Measurements from ENCODE around the gene TRIP10.
"Not testable (repeated sequence)": the region's sequence is repeated elsewhere in the genome, so short reads cannot be mapped to it uniquely, and the experiment has no call there.

The TRIP10 gene

GRCh38 chr19:6744381-6745301 is 5.2 kb downstream of the TRIP10 start:
- no peak for DNase-seq

DNA sequence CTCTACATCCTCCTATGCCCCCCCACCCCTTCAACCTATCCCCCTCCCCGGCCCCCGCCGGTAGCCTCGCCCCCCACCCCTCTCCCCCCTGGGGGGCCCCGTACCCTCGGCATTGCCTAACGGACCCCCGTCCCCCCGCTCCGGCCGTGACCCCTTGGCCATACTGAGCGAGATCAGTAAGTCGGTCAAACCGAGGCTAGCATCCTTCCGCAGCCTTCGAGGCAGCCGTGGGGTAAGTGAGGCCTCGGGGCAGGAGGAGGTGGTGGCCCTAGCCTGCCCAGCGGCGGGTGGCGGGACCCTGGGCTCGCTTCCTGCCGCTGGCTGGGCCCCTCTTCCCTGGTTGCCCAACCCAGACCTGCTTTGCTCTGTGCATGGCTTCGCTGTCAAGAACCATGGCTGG is 6.5 kb downstream of the TRIP10 start:
- DNase-seq, result no peak

- not testable (repeated sequence) for DNase-seq
Observed at GRCh38 chr19:6748543-6748942, 9.1 kb downstream of the TRIP10 start.

DNA sequence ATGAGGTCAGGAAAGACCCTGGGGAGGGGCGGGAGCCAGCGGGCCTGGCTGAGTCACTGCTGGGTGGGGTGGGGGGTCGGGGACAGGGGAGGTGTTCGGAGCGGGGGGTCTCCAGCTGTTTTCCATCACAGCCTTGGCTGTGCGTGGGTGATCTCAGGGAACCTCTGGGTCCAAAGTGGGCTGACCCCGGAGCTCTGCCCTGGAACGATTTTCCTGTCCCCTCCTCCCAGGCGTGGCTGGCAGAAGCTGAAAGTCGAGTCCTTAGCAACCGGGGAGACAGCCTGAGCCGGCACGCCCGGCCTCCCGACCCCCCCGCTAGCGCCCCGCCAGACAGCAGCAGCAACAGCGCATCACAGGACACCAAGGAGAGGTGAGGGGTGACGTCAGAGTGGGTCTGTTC is 10.6 kb downstream of the TRIP10 start:
- no peak for DNase-seq

DNA sequence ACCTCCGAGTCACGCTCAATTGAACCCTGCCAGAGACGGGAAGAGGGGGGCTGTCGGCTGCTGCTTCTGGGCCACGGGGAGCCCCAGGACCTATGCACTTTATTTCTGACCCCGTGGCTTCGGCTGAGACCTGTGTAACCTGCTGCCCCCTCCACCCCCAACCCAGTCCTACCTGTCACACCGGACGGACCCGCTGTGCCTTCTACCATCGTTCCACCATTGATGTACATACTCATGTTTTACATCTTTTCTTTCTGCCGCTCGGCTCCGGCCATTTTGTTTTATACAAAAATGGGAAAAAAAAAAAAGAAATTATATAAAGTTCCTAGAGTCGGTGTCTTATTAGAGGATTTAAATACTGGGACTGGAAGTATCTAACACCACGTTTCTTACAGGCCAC is 11.7 kb downstream of the TRIP10 start:
- DNase-seq, result no peak

- no peak for DNase-seq
Observed at GRCh38 chr19:6752256-6753177, 13.0 kb downstream of the TRIP10 start.

- DNase-seq, result peak; percentile 94
Observed at GRCh38 chr19:6753178-6754031, 13.9 kb downstream of the TRIP10 start.

GRCh38 chr19:6754136-6754535 is 14.7 kb downstream of the TRIP10 start:
- no peak for DNase-seq

DNA sequence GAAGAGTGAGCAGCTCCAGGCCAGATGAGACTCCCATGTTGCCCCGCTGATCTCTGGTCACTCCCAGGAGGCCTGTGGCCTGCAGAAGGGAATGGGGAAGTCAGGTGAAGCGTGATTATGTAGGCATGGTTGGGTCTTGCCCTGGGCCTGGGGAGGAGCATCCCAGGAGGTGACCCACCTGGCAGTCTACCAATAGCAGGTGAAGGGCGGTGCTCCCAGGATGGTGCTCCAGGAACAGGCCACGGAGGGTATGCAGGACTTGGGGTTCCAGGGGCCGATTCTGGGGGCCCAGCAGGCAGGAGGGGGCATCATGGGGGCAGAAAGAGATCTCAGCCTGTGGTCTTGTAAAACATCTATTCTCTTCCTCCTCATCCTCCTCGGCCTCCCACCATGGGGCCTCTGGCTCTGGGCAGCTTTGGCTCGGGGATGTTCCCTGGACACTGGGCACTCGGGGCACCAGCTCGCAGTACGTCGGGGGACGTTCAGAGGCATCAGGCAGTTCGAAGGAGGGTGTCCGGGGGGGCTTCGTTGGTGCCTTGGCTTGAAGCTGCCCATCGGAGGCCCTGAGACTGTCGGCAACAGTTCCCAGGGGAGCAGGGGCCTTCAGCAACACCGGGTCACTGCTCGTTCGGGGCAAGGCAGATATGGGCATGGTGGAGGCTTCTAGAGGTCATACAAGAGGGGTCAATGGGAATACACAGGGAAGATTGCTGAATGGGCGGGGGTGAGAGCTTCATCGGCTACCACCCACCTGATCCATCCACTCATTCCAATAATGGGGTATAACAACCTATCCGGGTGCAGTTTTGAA is 15.4 kb downstream of the TRIP10 start:
- no peak for DNase-seq

- no peak for DNase-seq
Observed at GRCh38 chr19:6760606-6761005, 21.1 kb downstream of the TRIP10 start.

- peak; percentile 23 for DNase-seq
Observed at GRCh38 chr19:6761053-6761676, 21.7 kb downstream of the TRIP10 start.

DNA sequence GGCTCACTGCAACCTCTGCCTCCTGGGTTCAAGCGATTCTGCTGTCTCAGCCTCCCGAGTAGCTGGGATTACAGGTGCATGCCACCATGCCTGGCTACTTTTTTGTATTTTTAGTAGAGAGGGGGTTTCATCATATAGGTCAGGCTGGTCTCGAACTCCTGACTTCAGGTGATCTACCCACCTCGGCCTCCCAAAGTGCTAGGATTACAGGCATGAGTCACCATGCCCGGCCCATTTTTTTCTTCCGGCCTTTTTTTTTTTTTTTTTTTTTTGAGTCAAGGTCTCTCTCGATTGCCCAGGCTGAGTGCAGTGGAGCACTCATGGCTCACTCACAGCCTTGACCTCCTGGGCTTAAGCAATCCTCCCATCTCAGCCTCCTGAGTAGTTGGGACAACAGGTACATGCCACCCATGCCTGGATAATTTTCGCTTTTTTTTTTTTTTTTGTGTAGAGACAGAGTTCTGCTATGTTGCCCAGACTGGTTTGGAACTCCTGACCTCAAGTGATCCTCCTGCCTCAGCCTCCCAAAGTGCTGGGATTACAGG is 22.8 kb downstream of the TRIP10 start:
- DNase-seq, result not testable (repeated sequence)

DNA sequence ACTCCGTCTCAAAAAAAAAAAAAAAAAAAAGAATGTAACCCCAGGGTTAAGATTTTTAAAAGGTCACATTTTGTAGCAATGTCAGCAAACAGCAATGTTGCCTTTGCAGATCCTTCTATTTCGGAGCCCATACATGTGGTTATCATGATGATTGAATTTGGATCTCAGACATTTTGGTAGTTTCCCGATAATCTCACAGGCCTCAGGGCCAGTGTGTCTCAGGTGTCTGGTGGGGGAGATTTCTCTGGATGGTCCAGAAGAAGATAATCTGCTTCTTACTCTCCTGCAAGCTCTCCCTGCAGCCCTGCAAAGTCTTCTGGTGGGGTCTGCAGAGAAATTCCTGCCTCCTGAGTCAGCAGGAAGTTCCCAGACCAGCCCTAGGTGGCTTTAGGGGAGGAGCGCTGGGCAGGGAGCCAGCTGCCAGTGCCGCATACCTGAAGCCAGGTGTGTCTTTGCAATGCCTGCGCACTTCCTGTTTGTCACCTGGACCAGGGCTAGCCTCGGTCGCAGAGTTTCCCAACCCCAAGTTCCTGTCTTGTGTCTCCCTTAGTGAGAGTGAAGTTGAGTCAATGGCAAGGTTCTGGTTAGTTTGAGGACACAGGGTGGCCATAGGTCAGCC is 26.4 kb downstream of the TRIP10 start:
- DNase-seq, result no peak

DNA sequence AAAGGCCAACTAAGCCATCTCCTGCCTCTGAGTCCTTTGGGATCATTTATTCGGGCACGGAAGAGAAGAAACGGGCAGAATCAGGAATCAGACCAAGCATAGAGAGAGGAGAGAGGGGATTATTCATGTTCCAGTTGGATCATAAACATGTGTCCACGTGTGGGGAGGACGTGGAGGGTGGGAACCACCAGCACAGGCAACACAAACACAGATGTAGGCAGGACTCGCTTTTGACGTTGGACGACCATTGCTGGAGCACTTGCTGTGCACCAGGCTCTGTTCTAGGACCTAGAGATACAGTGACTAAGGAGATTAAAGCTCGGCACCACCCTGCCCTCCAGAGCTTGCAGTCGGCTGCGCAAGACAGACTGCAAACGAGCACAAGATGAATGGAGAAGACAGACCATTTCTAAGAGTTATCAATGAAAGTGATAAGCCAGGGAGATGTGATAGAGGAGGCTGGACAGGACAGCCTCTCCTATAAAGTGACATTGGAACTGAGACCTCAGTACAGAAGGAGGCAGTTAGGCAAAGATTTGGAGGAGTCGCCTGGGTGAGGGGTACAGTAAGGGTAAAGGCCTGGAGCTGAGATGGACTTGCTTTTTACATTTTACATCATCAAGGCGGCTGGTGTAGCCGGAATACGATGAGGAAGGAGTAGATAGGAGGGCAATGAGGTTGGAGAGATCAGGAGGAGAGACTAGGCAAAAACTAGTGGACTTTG is 27.0 kb downstream of the TRIP10 start:
- peak; percentile 12 for DNase-seq

GRCh38 chr19:6767081-6767356 is 27.5 kb downstream of the TRIP10 start:
- no peak for DNase-seq

GRCh38 chr19:6767357-6768235 is 28.1 kb downstream of the TRIP10 start, which contains the start of gene SH2D3A:
Gene SH2D3A (minus strand): TSS chr19:6767435. CDS start chr19:6763748, 3,687 bp downstream.
- DNase-seq, result peak; percentile 84

DNA sequence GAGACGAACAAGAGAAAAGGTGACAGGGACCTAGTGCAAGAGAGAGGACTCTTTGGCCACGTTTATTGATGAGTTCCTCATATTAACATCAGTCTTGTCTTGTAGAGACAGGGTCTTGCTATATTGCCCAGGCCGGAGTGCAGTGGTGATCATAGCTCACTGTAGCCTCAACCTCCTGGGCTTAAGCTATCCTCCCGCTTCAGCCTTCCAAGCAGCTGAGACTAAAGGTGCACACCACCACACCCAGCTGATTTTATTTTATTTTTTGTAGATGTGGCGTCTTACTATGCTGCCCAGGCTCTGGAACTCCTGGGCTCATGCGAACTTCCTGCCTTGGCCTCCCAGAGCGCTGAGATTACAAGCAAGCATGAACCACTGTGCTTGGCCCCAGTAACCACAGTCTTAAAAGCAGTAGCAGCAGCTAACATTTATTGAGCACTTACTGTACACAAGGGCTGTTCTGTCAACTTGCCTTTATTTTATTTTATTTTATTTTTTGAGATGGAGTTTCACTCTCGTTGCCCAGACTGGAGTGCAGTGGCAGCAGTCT is 28.8 kb downstream of the TRIP10 start:
- no peak for DNase-seq

GRCh38 chr19:6769006-6769619 is 29.6 kb downstream of the TRIP10 start:
- DNase-seq, result peak; percentile 47

Data from OCI-M1 (cell line).